GM21619 (cell line): ENCODE results near the gene EFTUD2.

Experiments
- ATAC-seq: cut with Tn5 transposase; IDR thresholded peaks from one replicate; pipeline ENCODE4 v1.9.1; 2021; ENCODE audit not compliant: unreplicated experiment

Gene EFTUD2

GRCh38 chr17:44889003-44889402 is 10.2 kb downstream of the EFTUD2 start:
- ATAC-seq = no peak

GRCh38 chr17:44887971-44888954 is 11.0 kb downstream of the EFTUD2 start:
- ATAC-seq = no peak

GRCh38 chr17:44887016-44887415 is 12.2 kb downstream of the EFTUD2 start:
- ATAC-seq = no peak

- ATAC-seq = no peak
These were observed 14.3 kb downstream of the EFTUD2 start for GRCh38 chr17:44884941-44885340.

GRCh38 chr17:44881145-44881544 is 18.1 kb downstream of the EFTUD2 start:
- ATAC-seq = no peak

GRCh38 chr17:44880062-44880461 is 19.2 kb downstream of the EFTUD2 start:
- ATAC-seq = no peak

- no peak for ATAC-seq
These were observed 19.9 kb downstream of the EFTUD2 start for GRCh38 chr17:44879376-44879775.

- no peak for ATAC-seq
These were observed 20.5 kb downstream of the EFTUD2 start for GRCh38 chr17:44878627-44879221.

- no peak for ATAC-seq
These were observed 22.1 kb downstream of the EFTUD2 start for GRCh38 chr17:44877121-44877520.

GRCh38 chr17:44875761-44876160 is 23.5 kb downstream of the EFTUD2 start:
- no peak for ATAC-seq

GRCh38 chr17:44872131-44872768 is 27.0 kb downstream of the EFTUD2 start:
- no peak for ATAC-seq

GRCh38 chr17:44871556-44871955 is 27.7 kb downstream of the EFTUD2 start:
- no peak for ATAC-seq

- ATAC-seq = no peak
These were observed 31.4 kb downstream of the EFTUD2 start for GRCh38 chr17:44867841-44868240.

GRCh38 chr17:44865931-44866330 is 33.3 kb downstream of the EFTUD2 start:
- no peak for ATAC-seq

- ATAC-seq = no peak
These were observed 34.0 kb downstream of the EFTUD2 start for GRCh38 chr17:44865231-44865660.

GRCh38 chr17:44864831-44865230 is 34.4 kb downstream of the EFTUD2 start:
- ATAC-seq = no peak

- ATAC-seq = no peak
These were observed 36.0 kb downstream of the EFTUD2 start for GRCh38 chr17:44863061-44863918.

GRCh38 chr17:44862278-44862914 is 36.8 kb downstream of the EFTUD2 start:
- ATAC-seq = no peak

GRCh38 chr17:44859701-44860100 is 39.5 kb downstream of the EFTUD2 start:
- ATAC-seq = no peak

GRCh38 chr17:44854192-44854591 is 45.1 kb downstream of the EFTUD2 start:
- no peak for ATAC-seq
